SHP77 (cell line): Measurements from ENCODE around the gene DDX53.

Source experiments
- DNase-seq, 2 experiments: peaks; one replicate each; lab custom pipeline; 2025; lab: John Stamatoyannopoulos, UW

Gene DDX53

DNA sequence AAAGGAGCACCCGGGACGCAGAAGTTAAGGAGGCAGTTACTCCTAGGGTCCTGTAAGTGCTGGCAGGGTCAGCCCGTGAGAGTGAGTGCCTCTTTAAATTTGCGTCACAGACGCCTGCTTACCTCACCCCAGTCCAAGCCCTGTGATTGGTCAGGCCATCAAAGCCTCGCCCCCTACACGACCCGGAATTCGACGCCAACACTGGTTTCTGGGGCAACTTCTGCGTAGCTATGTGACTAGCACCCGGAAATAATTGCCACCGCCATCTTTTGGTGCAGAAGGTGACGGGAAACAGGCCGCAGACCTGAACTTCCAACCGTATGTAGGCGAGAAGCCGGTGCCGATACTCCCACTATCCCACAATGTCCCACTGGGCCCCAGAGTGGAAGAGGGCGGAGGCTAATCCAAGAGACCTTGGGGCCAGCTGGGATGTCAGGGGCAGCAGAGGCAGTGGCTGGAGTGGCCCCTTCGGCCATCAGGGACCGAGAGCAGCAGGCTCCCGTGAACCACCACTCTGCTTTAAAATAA lies at the start of gene DDX53:
Gene DDX53 (plus strand): TSS at position 265 of the 528 bp plus-strand sequence. CDS start 98 bp downstream, at position 363.
- no peak for DNase-seq

GRCh38 chrX:22950269-22951266 lies 49.2 kb upstream of the DDX53 start:
- DNase-seq: no peak

DNA sequence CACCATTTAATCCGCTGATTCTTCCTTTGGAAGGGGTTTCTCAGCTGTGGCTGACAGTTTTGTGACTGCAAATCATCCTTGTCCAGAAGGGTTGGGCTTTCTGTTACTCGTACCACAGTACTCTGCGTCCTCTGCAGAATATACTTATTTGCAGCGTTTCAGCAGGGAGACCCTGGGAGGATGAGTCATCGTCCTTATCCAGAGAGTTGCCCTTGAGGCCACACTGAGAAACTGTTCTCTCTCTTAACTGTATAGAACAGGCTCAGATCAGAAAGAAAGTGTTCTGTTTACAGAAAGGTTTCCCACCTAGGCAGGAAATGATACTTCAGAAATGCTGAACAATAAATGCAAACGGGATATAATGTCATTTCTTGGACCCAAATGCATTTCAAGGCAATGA lies 47.8 kb upstream of the DDX53 start:
- peak in 1 of 2 experiments; percentile 6 for DNase-seq

- no peak for DNase-seq
Observed at GRCh38 chrX:22958250-22958649, 41.5 kb upstream of the DDX53 start.

GRCh38 chrX:22959204-22959920 lies 40.4 kb upstream of the DDX53 start:
- DNase-seq: no peak

- no peak for DNase-seq
Observed at GRCh38 chrX:22963196-22963595, 36.6 kb upstream of the DDX53 start.

GRCh38 chrX:22968494-22968893 lies 31.3 kb upstream of the DDX53 start:
- no peak for DNase-seq

- no peak for DNase-seq
Observed at GRCh38 chrX:22969411-22969810, 30.3 kb upstream of the DDX53 start.

GRCh38 chrX:22970861-22971260 lies 28.9 kb upstream of the DDX53 start:
- no peak for DNase-seq

DNA sequence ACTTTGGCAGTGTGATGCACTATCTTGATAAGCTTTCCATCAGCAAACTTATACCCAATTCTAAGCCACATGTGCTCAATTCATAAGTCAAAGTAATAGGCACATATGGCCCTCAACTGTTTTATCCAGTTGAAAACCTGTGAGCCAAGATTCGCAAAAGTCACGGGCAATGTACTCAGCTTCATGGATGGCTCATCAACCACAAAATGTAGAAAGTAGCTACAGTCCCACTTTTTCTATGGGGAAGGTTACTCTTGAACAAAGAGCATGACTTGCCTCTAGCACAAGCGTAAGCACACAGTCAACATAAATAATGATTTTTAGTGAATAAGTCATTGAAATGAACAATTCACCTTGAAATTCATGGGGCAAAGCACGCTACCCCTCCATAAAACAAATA lies 25.1 kb upstream of the DDX53 start:
- DNase-seq: no peak

- no peak for DNase-seq
Observed at GRCh38 chrX:22975786-22976185, 24.0 kb upstream of the DDX53 start.

GRCh38 chrX:22985958-22986357 lies 13.8 kb upstream of the DDX53 start:
- DNase-seq: no peak

GRCh38 chrX:22987452-22987851 lies 12.3 kb upstream of the DDX53 start:
- no peak for DNase-seq

DNA sequence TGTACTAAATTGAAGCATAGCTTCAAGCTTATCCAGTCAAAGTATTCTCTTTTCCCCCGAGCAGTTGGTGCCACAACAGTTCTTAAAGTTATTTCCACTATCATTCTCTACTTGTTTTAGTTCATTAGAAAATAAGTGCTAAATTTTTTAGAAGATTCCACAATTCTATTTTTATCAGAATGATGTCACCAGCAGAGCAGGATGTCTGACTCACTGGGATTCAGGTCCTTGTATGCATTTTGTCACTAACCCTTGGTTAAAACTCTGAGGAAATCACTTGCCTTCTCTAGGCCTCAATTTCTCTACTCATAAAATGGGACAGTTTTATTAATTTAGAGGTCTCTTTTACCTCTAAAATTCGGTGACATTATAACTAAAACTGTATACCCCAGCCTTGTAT lies 3.4 kb downstream of the DDX53 start:
- no peak for DNase-seq

- DNase-seq: no peak
Observed at GRCh38 chrX:23008431-23009099, 8.8 kb downstream of the DDX53 start.

DNA sequence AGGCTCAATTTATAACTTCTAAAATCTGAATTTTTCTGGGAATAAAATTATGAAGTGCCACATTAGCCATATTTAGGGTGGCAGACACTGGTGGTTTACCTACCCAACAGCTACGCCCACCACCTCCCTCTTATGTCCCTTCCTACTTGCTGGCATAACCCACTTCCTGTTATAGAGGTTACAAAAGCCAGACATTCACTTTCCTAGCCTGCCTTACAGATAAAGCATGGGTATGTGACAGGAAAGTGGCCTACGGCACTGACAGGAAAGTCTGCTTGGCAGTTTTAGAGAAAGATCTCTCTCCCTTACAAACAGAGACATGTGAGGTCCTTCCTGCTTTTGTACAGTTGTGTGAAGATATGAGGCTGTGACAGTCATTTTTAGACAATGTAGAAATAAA lies 12.4 kb downstream of the DDX53 start:
- DNase-seq: no peak

DNA sequence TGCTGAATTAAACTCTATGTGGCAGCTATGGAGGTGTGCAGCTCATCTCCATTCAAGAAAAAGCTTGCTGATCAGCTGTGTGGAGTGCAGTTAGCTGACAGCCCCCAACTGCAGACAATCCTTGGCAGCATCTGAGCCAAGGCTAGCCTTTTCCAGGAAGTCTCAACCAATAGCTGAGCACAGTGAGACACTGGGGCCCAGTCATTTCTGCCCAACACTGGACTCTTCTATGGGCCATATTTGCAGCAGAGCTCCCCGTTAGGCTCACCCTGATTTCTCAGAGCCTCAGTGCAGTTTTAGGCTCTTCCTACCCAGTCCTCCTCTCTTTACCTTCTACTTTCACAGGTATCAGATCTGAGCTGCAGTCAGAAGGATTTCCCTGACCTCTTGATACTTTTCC lies 12.9 kb downstream of the DDX53 start:
- no peak for DNase-seq

GRCh38 chrX:23013366-23013765 lies 13.6 kb downstream of the DDX53 start:
- no peak for DNase-seq

GRCh38 chrX:23031600-23031999 lies 31.8 kb downstream of the DDX53 start:
- no peak for DNase-seq

- no peak for DNase-seq
Observed at GRCh38 chrX:23035493-23035892, 35.7 kb downstream of the DDX53 start.

GRCh38 chrX:23046443-23046842 lies 46.7 kb downstream of the DDX53 start:
- DNase-seq: no peak
